GM20000 (cell line): ENCODE results near the gene C16orf89.

Experiments
- DNase-seq: peaks from one replicate; pipeline ENCODE4 v3.0.0; 2012; ENCODE audit warnings: low spot score
- CTCF ChIP-seq: IDR thresholded peaks from 2 replicates; pipeline ENCODE4 v1.5.1; 2012; ENCODE audit warnings: mild to moderate bottlenecking, control low read depth; ENCODE audit errors: extremely low read depth, missing control alignments

The C16orf89 gene

DNA sequence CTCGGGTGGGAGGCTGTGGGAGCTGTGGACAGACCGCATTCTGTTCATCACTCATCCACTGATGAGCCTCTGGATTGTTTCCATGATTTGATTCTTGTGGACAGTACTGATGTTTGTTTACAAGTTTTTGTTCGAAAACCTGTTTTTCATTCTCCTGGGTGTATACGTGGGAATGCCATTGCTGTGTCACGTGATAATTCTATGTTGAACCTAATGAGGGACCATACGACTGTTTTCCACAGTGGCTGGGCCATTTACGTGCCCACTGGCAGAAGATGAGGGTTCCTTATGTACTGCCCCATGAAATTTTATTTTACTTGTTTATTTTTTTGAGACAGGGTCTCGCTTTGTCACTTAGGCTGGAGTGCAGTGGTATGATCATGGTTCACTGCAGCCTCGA lies 3.3 kb upstream of the C16orf89 start:
- TF ChIP-seq CTCF = no peak
- DNase-seq = no peak

GRCh38 chr16:5066511-5066910 lies 755 bp upstream of the C16orf89 start:
- no peak for TF ChIP-seq CTCF
- no peak for DNase-seq

GRCh38 chr16:5065326-5065725 lies 430 bp downstream of the C16orf89 start:
- no peak for TF ChIP-seq CTCF

GRCh38 chr16:5064915-5065314 lies 841 bp downstream of the C16orf89 start:
- DNase-seq = no peak
- TF ChIP-seq CTCF = no peak

More at GRCh38 chr16:5065326-5065725, 430 bp downstream of the C16orf89 start:
- no peak for DNase-seq

GRCh38 chr16:5062790-5063765 lies 2.7 kb downstream of the C16orf89 start:
- DNase-seq = peak; percentile 4
- TF ChIP-seq CTCF = no peak

- peak; percentile 45 for DNase-seq
These were observed 3.7 kb downstream of the C16orf89 start for GRCh38 chr16:5062051-5062450.

More at GRCh38 chr16:5062051-5062450, 3.7 kb downstream of the C16orf89 start:
- no peak for TF ChIP-seq CTCF
